ENCODE results near the gene ISG15.
"Not testable (repeated sequence)": the region's sequence is repeated elsewhere in the genome, so short reads cannot be mapped to it uniquely, and the experiment has no call there.

ISG15 gene

DNA sequence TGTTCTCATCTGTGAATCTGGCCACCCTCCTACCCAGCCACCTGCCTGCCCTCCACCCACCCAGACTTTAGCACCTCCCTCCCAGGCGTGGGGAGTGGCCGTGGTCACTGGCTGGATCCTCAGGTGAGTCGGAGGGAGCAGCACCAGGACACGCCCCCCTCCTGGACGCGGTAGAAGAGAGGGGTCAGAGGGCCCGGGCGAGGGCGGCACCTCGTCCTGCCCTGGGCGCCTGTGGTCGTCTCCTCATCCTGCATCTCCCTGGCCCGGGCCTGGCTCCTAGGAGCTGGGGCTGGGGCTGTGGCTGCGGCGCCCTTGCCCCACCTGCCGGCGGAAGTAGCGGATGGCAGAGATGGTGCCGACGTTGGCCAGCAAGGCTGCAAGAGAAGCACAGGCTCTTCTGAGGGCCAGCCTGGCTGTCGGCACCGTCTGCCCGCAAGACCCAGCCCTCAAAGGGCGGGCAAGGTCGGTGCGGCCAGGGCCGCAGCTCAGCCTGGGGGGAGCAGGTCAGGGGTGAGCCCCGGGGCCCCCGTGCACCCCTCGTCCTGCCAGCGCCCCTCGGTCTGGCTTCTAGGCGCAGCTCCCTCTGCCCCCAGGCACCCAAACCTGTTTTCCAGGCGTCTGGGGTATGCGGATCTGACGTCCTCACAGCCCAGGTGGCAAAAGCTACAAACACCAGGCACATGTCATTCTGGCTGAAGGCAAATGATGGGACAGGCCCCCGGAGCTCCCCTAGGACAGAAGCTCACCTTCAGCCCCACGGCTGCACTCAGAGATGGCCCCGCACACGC, 37.2 kb upstream of the ISG15 start:
- peak; percentile 45 for DNase-seq (ENCODE audit: low read depth)
- peak overlapping the region; percentile 55 for H3K4me3 ChIP-seq (ENCODE audit: low read depth, low read length)
- peak; percentile 65 for TF ChIP-seq CTCF (IDR thresholded peaks at IDR 0.05; ENCODE audit: control insufficient read depth, extremely low read depth, insufficient read depth)

GRCh38 chr1:976791-977190, 36.5 kb upstream of the ISG15 start:
- DNase-seq (ENCODE audit: low read depth); H3K4me3 ChIP-seq (ENCODE audit: low read depth, low read length): not testable (repeated sequence)

DNA sequence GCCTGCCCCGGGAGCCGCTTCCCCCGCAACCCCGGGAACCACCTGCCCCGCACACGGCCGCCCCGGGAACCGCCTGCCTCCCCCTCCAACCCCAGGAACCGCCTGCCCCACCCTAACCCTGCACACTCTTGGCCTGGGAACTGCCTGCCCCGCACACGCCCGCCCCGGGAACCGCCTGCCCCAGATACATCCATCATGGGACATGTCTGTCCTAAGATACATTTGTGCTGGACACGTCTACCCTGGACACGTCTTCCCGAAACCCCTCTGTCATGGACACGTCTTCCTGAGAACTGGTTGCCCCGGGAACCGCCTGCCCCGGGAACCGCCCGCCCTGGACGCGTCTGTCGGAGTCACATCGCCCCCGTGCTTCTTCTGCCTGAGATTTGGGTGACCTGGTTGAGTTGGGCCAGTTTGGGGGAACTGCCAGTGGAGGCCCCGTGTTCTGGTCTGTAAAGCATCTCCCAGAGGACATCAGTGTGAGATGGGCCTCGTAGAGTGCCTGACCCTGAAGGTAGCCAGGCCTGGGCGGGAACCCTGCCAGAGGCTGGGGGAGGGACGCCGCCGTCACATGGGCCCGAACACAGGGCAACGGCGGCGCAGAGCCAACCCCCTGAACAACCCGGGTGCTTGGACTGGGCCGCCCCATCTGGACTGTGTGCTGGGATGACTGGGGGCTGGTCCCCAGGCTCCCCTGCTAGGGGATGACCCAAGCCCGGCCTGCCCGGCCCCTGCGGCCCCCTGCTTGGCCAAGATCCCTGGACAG, 35.0 kb upstream of the ISG15 start:
- no peak overlapping the region for H3K4me3 ChIP-seq (ENCODE audit: low read depth, low read length)
- DNase-seq (ENCODE audit: low read depth): no peak
- TF ChIP-seq CTCF (IDR thresholded peaks at IDR 0.05; ENCODE audit: control insufficient read depth, extremely low read depth, insufficient read depth): no peak

DNA sequence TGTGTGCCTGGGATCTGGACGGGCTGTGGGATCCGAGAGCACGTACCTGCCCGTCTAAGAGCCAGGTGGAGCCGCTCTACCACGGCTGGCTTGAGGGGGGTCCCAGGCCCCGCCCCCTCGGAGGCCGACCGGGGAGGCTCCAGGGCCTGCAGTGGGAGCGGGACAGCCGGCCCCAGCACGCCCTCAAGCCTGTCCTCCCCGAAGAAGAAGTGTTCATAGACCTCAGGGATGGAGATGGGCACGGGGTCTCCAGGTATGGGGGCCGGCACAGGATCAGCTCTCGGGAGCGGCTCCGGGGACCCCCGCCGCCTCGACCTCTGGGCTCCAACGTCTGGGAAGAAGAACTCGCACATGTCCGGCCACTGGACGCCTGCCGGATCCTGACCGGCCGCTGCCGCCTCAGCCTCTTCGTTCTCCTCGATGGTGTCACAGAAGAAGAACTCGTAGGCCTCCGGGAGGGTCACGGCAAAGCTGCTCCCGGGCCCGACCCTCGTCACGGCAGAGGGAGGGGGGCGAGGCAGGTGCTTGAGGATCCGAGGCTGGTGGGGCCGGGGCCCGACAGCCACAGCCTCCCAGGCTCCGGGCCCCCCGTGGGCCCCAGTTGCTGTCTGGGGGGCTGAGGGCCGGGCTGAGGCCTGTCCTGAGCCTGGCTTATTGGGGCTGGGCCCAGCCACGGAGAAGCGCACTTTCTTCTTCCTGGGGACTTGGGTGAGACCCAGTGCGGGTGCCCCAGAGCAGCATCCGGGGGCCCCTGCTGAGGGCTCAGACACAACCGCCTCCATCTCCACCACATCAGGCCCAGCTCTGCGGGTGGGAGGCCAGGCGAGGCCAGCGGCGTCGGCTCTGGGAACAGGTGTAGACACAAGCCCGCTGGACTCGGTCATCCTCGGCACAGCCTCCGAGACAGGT, 34.2 kb upstream of the ISG15 start:
- H3K4me3 ChIP-seq (ENCODE audit: low read depth, low read length): no peak overlapping the region
- TF ChIP-seq CTCF (IDR thresholded peaks at IDR 0.05; ENCODE audit: control insufficient read depth, extremely low read depth, insufficient read depth): no peak
- DNase-seq (ENCODE audit: low read depth): no peak

- no peak overlapping the region for H3K4me3 ChIP-seq (ENCODE audit: low read depth, low read length)
- TF ChIP-seq CTCF (IDR thresholded peaks at IDR 0.05; ENCODE audit: control insufficient read depth, extremely low read depth, insufficient read depth): no peak
- no peak for DNase-seq (ENCODE audit: low read depth)
Measured at GRCh38 chr1:979744-980072, 33.6 kb upstream of the ISG15 start.

- no peak for TF ChIP-seq CTCF (IDR thresholded peaks at IDR 0.05; ENCODE audit: control insufficient read depth, extremely low read depth, insufficient read depth)
- H3K4me3 ChIP-seq (ENCODE audit: low read depth, low read length): no peak overlapping the region
- no peak for DNase-seq (ENCODE audit: low read depth)
Measured at GRCh38 chr1:980137-980571, 33.1 kb upstream of the ISG15 start.

Measured in LNCaP clone FGC (cell line).